AG04449 (cell line): ENCODE measurements around the gene IGF1R.

ENCODE experiments used
- CTCF ChIA-PET: fragments of 350-600 bp; formaldehyde crosslinking; extraction: SDS; loops from one replicate; lab custom pipeline; 2021; ENCODE audit warnings: antibody characterized with exemption; lab: Yijun Ruan, JAX
- POLR2A ChIA-PET: fragments of 400-600, 350-600 bp; formaldehyde crosslinking; extraction: SDS; loops from one replicate; lab custom pipeline; 2020; ENCODE audit warnings: antibody characterized with exemption, inconsistent platforms; lab: Yijun Ruan, JAX
- DNase-seq: peaks from one replicate; pipeline ENCODE4 v3.0.0-alpha.2; 2010; ENCODE audit warnings: low read depth, low spot score
- H3K4me3 ChIP-seq: 2 replicates; pipeline ENCODE4 v1.5.1; 2011; ENCODE audit warnings: low read depth, mild to moderate bottlenecking, control low read depth, low read length
- TF ChIP-seq, protein P1 (sequence below): IDR thresholded peaks from one replicate; pipeline ENCODE4 v1.5.1; 2011; ENCODE audit warnings: mild to moderate bottlenecking, moderate library complexity, low read length, control low read depth, inconsistent platforms; ENCODE audit not compliant: insufficient read depth; ENCODE audit errors: missing control alignments

Gene IGF1R

DNA sequence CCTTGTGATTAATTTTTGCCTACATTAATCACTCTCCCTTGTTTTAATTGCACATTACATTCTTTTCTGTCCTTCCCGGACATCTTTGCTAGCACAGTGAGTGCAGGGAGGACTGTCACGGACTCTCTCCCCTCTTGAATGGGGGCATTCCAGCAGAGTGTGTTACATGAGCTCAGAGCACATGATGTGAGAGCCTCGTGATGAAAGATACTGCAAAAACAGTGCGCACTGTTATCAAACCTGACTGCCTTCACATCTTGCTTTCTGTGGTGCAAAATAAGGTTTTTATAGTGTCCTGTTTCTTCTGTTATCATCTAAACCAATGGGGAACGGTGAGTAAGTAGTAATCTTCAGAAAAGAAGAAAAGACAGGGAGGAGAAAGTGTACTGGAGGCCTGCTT, 191.7 kb downstream of the IGF1R start:
- no peak for DNase-seq
- CTCF ChIA-PET, result no interaction called here
- TF ChIP-seq, protein P1, sequence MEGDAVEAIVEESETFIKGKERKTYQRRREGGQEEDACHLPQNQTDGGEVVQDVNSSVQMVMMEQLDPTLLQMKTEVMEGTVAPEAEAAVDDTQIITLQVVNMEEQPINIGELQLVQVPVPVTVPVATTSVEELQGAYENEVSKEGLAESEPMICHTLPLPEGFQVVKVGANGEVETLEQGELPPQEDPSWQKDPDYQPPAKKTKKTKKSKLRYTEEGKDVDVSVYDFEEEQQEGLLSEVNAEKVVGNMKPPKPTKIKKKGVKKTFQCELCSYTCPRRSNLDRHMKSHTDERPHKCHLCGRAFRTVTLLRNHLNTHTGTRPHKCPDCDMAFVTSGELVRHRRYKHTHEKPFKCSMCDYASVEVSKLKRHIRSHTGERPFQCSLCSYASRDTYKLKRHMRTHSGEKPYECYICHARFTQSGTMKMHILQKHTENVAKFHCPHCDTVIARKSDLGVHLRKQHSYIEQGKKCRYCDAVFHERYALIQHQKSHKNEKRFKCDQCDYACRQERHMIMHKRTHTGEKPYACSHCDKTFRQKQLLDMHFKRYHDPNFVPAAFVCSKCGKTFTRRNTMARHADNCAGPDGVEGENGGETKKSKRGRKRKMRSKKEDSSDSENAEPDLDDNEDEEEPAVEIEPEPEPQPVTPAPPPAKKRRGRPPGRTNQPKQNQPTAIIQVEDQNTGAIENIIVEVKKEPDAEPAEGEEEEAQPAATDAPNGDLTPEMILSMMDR, result no peak
- POLR2A ChIA-PET, result no interaction called here
- H3K4me3 ChIP-seq, result no peak overlapping the region

DNA sequence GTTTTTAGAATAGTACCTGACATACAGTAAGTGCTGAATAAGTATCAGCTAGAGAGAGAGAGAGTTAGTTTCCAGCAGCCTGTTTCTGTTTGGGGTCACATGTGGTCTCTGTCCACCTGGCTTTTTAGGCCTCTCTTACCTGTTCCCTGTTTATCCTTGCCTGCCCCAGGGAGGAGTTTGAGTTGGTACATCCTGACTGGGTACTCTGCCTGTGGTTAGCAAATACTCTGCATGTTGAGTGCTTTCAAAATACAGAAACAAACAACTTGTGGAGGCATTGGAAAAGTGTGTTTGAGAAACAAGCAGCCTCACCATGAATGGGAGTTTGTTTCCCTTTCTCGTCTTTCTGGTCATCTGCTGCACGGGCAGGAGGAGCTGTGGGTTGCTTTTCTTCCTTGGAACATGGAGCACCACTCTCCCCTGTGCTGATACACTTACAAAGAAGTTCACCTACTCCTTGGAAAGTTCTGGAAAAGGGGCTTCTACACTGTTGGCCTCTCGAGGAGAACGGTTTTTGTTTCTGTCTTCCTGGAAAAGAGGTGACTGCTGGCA, 193.2 kb downstream of the IGF1R start:
- CTCF ChIA-PET, result no interaction called here
- POLR2A ChIA-PET, result no interaction called here
- no peak for DNase-seq
- TF ChIP-seq, protein P1, result no peak
- no peak overlapping the region for H3K4me3 ChIP-seq

DNA sequence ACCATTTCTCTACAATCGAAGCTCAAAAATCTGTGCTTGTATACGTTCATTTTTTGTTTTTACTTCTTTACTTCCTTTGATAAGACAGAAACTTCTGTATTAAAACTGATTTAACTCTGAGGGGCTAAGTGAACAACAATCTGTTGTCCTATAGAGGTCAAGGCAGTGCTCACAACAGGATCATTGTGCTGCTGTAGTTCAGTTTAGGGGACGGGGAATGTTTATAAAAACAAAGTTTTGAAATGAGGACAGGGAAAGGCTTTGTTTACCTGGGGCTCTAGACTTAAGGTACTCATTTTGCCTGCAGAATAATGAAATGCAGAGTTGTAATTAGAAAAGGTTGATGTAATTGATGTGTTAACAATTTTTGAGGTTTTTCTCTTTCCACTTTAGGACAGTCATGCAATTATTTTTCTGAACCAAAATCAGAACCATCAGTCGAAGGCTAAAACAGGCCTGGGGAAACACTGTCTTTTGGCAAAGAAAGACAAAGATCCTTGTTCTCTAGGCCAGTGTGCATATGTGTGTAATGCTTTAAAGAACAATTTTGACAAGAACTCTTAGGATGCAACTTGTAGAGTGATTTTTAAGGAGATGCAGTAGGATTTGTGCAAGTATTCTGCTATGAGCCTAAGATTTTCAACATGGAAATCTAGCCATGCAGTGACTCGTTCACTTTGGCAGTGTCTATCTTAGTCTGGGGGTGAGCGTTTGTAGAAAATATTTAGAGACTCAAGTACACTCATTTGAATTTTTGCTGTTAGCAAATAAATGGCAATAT, 194.0 kb downstream of the IGF1R start:
- H3K4me3 ChIP-seq, result no peak overlapping the region
- TF ChIP-seq, protein P1, result no peak
- POLR2A ChIA-PET, result no interaction called here
- CTCF ChIA-PET, result no interaction called here
- no peak for DNase-seq

DNA sequence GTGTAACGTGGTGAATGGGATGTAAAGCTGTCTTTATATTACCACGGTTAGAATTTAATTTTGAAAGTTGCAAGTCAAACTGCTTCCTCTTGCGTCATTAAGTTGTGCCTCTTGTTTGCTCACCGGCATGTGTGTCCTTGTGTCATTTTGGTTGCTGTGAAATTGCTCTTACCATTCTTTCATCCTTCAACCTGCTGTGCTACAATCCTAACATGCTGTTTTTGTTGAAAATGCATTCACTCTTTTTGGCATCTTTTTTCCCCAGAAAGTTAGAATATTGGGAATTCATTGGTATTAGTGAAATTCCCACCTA, 194.6 kb downstream of the IGF1R start:
- CTCF ChIA-PET, result interaction anchor here (1.1 to 1.2 kb wide), 2 partner anchors 64 to 324 kb away, joined by 4 to 6 read pairs; no protein-coding TSS in a partner anchor
- no peak overlapping the region for H3K4me3 ChIP-seq
- TF ChIP-seq, protein P1, result no peak
- POLR2A ChIA-PET, result no interaction called here
- DNase-seq, result no peak

DNA sequence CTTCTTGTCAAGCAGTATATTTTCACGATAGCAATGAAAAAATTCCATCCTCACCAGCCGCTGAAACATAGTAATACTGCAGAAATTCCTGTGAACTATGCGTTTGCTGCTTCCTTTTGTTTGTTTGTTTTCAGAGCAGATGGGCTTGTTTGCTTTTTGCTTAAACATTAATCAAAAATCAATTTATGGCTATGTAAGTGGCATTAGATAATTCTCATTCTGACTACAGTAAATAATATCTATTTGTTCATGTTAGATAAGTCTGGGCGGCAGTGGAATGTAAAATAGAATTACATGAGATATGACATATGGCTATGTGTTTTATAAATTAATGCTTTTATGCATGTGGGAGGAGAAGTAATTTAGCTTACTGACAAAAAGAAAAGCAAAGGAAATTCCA, 195.5 kb downstream of the IGF1R start:
- POLR2A ChIA-PET, result no interaction called here
- CTCF ChIA-PET, result interaction anchor here (0.9 to 1.6 kb wide), 4 partner anchors 14 to 325 kb away, joined by 3 to 10 read pairs (median 5); no protein-coding TSS in a partner anchor
- no peak for DNase-seq
- H3K4me3 ChIP-seq, result no peak overlapping the region
- TF ChIP-seq, protein P1, result no peak

DNA sequence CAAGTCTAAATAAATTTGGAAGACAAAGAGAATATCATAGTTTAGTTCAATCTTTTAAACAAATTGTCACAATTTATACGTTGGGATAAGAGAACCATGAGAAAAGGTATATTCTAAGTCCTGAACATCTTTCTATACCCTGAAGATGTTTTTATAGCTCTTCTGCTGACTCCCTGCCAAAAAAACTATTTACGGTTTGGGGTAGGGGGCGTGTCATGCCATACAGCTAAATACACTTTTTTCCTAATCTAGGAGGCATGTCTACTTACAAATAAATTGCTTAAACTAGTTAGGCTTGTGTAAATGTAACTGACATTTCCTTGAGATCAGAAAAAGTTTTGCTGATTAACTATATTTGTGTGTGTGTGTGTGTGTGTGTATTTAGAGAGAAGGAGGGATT, 195.9 kb downstream of the IGF1R start:
- TF ChIP-seq, protein P1, result no peak

More for the DNA sequence above, 195.9 kb downstream of the IGF1R start:
- H3K4me3 ChIP-seq, result no peak overlapping the region
- DNase-seq, result no peak
- ChIA-PET POLR2A (no interaction called here), CTCF (interaction anchor here (0.9 to 3.1 kb wide), 5 partner anchors 13 to 326 kb away, joined by 3 to 13 read pairs (median 6); no protein-coding TSS in a partner anchor)
